GM19238 (cell line): ENCODE measurements around the gene STK11IP.

Experiments
- DNase-seq: peaks from one replicate; pipeline ENCODE4 v3.0.0; 2011; ENCODE audit warnings: low spot score; ENCODE audit not compliant: insufficient read length

The STK11IP gene

GRCh38 chr2:219563271-219563928, 34.3 kb upstream of the STK11IP start:
- DNase-seq = no peak

GRCh38 chr2:219565130-219566080, 32.3 kb upstream of the STK11IP start:
- DNase-seq = no peak

- no peak for DNase-seq
Observed at GRCh38 chr2:219566640-219567039, 31.0 kb upstream of the STK11IP start.

GRCh38 chr2:219567131-219567530, 30.5 kb upstream of the STK11IP start:
- no peak for DNase-seq

- no peak for DNase-seq
Observed at GRCh38 chr2:219567791-219568361, 29.8 kb upstream of the STK11IP start.

- no peak for DNase-seq
Observed at GRCh38 chr2:219569041-219569440, 28.6 kb upstream of the STK11IP start.

GRCh38 chr2:219569635-219570034, 28.0 kb upstream of the STK11IP start:
- DNase-seq = no peak

- no peak for DNase-seq
Observed at GRCh38 chr2:219570194-219570923, 27.3 kb upstream of the STK11IP start.

- no peak for DNase-seq
Observed at GRCh38 chr2:219570924-219571310, 26.7 kb upstream of the STK11IP start.

- no peak for DNase-seq
Observed at GRCh38 chr2:219571311-219572236, 26.1 kb upstream of the STK11IP start, which contains the start of gene OBSL1. OBSL1 (minus strand) TSS chr2:219571539; CDS start chr2:219571232, 307 bp downstream.

GRCh38 chr2:219572237-219573001, 25.2 kb upstream of the STK11IP start, which contains the start of gene INHA:
INHA (plus strand) TSS chr2:219572310; CDS start chr2:219572375, 65 bp downstream.
- DNase-seq = no peak

GRCh38 chr2:219573166-219573565, 24.5 kb upstream of the STK11IP start:
- no peak for DNase-seq

- DNase-seq = no peak
Observed at GRCh38 chr2:219574484-219575311, 23.0 kb upstream of the STK11IP start.

GRCh38 chr2:219575566-219576504, 21.8 kb upstream of the STK11IP start:
- no peak for DNase-seq

GRCh38 chr2:219576505-219577388, 20.9 kb upstream of the STK11IP start:
- DNase-seq = no peak

GRCh38 chr2:219578811-219579613, 18.6 kb upstream of the STK11IP start:
- no peak for DNase-seq
